ENCODE measurements around the gene CIAO1.
"Not testable (repeated sequence)": the region's sequence is repeated elsewhere in the genome, so short reads cannot be mapped to it uniquely, and the experiment has no call there.

The CIAO1 gene

DNA sequence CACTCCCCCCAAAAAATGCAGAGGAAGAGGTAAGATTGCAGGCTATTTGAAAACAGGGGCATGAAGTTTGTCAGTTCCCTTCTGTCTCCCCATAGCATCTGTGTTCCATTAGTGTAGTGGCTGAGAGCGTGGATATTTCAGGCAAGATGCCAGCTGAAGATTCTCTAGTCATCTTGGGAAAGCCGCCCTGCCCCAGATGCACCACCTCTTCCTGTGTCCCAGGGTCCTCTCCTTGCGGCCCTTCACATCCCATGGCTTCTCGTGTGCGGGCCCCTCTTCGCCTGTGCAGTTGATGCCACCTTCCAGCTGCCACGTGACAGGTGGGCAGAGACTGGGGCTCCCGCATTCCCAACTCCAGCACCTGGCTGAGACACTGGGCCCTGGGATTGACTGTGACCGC is 16.4 kb upstream of the CIAO1 start:
- no peak for DNase-seq (ENCODE audit: low read depth in 2 of 2)

DNA sequence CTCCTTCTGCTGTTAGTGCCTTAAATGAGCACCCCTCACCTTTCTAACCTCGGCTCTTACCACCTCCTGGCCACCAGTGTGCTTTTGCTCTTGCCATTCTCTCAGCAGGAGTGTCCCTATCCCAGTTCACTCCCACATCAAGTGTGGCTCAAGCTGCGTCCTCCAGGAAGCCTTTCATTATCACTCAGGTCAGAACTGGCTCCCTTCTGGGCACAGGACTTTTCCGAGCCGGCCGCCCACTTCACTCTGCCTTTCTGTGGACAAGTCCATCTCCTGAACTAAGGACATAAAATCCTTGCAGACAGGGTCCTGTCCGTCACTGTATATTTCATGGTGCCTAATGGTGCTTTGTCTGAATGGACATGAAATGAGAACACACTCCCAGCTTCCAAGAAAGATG is 15.8 kb upstream of the CIAO1 start:
- DNase-seq (ENCODE audit: low read depth in 2 of 2), result no peak

DNA sequence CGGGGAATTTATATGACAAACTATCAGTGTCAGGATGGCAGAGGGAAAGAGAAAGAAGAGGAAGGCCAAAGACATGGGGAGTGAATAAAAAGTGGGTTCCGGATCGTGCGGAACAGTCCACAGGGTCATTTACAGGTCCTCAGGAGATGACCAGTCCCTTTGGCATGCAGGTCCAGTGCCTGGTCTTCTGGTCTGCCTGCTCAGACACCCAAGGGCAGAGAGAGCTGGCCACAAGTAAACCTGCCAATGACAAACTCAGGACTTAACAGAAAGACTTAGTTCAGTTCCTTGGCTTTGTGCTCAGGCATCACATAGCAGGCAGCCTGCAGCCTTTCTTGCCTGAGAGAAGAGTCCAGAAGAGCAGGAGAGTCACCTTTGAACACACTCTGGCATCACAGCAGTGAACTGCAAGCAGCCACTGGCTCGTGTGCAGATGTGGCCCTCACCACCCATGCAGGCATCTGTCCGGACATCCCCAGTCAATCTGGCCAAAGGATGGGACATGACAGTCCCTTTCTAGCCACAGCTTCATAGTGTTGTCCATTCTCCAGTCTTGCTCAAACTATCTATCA is 14.2 kb upstream of the CIAO1 start:
- DNase-seq (ENCODE audit: low read depth in 2 of 2), result no peak

DNA sequence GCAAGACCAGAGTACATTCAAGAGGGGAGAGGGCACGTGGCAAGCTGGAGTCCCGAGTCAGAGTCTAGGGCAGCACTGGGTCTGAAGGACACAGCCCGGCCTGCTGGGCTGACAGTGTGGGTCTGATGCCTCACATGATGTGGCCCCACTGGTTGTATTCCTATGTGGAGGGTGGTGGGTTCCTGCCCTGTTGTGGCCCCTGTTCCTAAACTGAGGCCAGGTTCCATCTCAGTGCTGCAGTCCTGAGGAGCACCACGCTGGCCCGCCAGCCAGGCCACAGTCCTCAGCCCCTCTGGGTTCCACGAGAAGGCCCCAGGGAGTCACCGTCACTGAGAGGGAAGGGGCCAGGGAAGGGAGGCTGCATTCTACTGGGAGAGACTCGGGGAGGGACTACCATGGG is 13.5 kb upstream of the CIAO1 start:
- DNase-seq (ENCODE audit: low read depth in 2 of 2), result no peak

DNA sequence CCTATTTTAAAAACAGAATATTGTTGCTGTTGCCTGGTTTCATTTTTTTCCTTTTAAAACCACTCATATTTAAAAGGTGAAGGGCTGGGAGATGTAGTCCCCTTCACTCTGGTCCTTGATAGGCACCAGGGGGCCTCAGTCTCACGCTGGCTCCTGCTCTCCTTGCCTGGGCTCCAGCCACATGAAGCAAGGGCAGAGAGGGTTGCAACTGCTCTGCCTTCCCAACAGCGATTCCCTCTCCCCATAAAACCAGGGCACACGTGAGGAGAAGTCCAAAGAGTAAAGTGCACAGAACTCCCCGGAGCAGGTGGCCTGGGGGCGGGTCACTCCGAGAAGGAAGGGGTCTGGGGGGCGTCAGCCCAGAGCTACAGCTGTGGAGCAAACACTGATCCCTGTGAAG is 13.0 kb upstream of the CIAO1 start:
- no peak for DNase-seq (ENCODE audit: low read depth in 2 of 2)

DNA sequence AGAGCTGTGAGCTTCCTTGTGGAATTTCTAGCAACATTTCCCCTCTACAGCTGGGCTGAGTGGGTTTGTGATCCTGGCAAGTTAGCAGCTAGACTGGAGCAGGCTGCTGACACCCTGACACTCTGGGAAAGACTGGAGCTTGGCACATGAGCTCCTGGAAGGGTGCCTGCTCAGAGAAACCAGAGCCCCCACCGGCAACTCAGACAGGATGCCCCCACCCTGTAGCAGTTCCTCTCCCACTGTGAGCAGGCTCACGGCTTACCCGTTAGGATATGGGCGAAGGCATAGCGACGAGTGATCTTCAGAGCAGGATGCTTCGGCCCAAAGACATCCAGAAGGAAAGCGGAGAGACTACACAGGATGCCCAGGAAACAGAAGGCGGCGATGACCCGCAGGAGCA is 11.5 kb upstream of the CIAO1 start:
- DNase-seq (ENCODE audit: low read depth in 2 of 2), result no peak

DNA sequence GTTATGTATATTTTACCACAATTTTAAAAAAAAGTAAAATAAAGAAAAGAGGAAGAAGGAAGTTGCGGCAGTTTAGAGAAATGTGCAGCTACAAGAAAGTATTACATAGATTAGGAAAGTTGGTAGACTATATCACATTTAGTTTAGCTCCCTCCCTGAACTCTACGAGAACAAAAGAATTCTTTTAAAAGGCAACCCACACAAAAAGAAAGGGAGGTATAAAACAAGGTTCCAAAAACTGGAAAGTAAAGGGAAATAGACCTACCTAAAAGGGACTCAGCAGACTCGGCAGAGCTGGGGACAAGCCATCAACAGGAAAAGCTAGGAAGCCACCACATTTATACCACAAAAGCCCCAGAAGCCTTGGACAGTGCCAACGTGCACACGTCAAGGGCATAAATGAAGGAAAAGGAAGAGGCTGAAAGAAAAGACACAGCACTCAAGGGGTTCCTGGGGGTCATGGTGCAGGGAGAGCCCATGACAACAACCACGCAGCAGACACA is 9.4 kb upstream of the CIAO1 start:
- no peak for DNase-seq (ENCODE audit: low read depth in 2 of 2)

DNA sequence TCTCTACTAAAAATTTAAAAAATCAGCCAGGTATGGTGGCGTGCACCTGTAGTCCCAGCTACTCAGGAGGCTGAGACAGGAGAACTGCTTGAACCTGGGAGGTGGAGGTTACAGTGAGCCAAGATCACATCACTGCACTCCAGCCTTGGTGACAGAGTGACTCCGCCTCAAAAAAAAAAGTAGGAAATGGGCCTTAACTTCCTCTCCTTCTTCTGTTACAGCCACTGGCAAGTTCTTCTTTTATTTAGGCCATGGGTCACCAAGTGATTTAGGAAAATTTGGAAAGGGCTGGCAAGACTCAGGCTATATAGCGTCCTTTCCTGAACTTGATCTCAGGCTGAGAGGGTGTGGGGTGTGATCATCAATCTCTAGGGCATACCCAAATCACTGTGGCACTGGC is 8.3 kb upstream of the CIAO1 start:
- DNase-seq (ENCODE audit: low read depth in 2 of 2), result not testable (repeated sequence)

DNA sequence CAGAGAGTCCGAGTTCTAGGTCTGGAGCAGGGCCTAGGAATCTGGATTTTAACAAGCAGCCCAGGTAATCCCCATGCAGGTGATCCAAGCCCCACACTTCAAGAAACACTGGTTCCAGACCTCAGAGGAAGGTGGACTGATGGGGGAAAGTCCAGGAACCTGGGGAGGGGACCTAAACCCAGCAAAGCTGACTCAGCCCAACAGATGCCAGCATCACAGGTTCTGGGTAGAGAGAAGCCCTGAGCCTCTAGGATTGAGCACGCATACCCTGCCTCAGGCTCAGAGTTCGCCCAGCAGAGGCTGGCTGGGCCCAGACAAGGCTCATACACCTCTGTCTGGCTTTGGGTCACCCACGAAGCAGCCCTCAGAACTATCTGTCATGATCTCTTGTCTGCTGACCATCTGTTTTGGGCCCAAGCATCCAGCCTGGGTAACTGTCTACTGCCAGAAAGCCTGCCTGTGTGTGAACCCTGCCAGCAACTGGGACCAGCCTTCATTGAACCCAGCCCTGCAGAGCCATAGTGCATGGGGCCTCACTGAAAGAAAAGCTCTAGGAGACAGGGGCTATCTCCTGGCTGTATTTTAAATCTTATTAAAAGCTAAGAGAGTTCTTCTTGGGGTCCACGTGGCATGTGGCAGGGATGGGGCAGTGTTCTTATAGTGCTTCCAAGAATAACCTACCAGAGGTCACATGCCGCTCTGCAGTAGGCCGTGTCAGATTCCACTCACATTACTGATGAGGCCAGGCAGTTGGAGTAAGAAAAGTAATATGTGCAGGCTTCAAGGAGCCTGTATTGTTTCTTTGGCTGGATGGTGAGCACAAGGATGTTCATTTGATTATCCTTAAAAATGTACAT is 7.6 kb upstream of the CIAO1 start:
- no peak for DNase-seq (ENCODE audit: low read depth in 2 of 2)

DNA sequence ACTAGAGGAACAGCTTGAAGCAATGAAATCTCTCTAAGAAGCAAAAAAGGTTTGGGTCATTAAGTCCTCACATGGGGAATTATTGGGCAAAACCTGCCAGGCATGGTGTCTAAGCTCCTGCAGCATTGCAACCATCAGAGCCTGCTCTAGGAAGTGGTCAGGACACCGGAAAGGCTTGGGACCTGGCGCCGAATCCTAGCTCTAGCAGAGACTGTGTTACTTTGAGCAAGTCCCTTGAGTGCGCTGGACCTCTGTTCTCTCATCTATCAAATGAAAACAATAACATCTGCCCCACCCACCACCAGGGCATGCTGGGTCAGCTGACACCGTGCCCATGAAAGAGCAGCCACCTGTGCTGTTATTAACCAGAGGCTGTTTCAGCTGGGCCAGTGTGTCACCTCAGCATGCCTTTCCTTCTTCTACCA is 6.5 kb upstream of the CIAO1 start:
- no peak for DNase-seq (ENCODE audit: low read depth in 2 of 2)

DNA sequence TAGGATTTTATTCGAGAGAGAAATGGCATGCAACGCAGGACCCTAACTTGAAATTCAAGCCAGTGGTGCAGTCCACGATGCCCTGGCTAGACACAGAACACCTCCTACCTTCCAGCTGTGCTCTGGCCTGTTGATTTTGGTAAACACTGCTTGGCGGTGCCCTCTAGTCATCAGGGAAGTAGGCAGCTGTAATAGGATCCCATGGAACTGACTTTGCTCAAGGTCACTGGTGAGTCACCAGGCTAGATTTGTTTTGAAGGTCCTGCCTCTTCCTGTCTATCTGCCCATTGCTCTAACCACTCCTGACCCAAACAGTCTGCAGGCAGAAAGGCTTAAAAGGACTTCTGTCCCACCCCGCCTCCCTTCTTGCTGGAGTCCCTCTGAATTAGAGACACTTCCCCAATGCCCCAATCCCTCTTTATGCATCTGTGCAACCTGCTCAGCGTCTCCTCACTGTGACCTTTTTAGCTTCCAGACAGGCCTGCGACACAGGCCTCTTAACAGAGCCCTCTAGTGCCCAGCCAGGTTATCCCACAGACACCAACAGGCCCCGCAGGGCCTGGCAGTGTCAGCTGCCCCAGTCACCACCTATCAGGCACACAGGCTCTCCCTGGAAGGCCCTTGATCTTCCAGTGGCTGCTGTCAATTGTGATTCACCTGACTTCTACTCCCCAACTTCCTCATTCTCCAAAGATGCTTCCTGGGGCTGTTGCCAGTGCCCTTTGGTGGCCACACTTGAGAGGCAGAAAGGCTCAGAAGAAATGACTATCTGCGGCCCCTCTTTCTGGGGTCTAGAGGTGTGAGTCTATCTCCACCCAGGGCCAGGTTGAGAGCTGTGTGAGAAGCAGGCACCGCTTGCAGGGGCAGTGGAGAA is 5.4 kb upstream of the CIAO1 start:
- no peak for DNase-seq (ENCODE audit: low read depth in 2 of 2)

DNA sequence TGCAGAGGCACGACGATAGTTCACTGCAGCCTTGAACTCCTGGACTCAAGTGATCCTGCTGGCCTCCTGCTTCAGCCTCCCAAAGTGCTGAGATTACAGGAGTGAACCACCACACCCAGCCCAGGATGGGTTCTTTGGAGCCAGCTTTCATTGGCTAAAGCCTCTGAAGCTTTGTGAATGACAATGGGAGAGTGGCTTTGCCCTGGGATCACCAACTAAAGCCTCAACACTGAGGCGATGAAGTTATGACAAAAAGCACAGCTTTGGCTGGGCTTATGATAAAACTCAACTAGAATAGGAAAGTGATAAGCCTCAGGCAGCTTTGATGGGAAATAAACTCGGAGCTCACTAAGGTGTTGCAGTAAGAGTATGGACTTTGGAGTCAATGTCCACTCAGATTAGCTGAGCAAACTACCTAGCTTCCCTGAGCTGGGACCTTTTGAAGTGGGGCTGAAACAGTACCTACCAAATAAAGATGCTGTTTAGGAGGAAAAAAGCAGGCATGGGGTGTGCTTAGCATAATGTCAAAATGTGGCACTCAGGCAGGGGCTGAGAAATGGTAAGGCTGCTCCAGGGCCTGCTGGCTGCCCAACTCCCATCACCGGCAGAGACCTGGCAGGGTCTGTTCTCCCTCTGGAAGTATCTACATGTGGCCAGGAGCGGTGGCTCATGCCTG is 4.6 kb upstream of the CIAO1 start:
- DNase-seq (ENCODE audit: low read depth in 2 of 2), result no peak

DNA sequence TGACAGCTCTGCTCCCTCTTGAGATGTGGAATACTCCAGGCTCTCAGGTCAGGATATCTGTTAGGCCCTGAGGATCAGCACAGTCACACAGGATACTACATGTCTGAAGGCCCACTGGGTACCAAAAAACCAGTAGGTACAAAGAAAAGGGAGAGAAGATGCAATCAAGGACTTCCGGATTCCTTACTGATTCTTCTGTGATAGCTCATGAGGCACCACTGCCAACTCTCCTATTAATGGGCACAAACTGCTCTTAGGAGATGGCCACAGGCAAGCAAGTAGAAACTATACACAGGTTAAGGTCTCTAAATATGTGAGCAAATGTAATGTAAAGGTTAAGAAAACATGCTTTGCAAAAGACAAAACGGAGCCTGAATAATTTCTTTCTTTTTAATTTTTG is 3.7 kb upstream of the CIAO1 start:
- no peak for DNase-seq (ENCODE audit: low read depth in 2 of 2)

DNA sequence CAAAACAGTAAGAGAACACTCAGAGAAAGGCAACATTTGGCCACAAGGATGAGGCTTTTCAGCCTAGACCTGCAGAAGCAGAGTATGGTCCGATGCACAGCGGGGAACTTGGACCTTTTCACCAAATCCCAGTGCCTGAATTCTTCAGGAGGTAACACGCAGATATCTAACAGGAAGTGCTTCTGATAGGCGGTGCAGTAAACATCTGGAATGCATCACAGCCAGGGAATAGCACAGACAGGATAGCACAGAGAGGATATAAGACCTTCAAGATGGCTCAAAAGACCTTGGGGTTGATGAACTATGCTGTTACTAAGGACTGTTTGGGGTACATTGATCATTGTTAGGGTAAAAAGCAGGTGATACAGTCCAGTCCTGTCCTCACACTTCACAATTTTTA is 1.9 kb upstream of the CIAO1 start:
- no peak for DNase-seq (ENCODE audit: low read depth in 2 of 2)

DNA sequence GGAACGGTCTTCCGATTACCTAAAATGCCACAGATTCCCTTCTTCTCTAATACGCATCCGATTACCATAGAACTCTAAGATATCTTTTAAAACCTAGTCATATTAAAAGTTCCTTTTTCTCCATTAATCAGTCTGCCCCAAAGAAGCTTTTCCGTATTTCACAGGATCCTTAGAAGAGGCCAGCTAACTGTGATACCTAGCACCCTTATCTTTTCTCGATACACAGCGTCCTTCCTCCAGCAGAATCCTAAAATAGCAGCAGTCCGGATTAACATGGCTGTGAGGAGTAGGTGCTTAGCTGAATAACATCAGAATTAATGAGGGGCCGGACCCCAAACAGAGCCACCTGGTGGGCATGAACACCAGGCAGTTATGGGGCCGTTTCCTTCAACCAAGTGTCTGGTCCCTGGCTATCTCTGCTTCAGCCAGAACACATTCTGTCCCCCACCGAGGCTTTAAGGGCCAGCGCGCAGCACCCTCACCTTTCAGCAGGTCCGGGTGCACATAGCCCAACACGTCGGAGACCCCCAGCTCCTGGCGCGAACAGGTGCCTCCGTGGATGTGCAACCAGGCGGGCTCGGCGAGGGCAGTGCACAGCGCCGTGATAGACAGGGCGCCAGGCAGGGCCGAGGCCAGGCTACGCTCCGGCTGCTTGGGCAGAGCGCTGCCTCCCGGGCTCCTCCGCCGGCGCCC is 1.2 kb upstream of the CIAO1 start:
- no peak for DNase-seq (ENCODE audit: low read depth in 2 of 2)

DNA sequence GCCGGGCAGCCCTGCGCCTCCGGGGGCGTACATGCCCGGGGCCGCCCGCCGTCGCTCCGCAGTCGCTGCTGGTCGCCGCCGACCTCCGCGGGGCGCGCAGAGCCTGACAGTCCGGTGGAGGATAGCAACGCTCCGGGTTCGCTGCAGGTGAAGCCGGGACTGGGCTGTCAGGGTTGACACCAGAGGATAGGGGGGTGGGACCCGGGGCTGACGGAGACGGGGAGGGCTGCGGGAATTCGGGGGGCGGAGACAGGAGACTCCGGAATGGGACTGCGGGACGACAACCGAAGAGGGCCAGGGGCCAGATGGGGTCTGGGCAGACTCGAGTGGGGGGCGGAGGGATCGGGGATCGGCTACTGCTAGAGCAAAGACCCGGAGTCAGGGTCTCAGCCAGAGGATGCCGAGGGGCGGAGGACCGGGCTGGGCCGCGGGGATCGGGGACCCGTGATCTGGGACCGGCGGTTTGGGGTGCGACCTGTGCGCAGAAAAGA is 631 bp upstream of the CIAO1 start:
- no peak for DNase-seq (ENCODE audit: low read depth in 2 of 2)

DNA sequence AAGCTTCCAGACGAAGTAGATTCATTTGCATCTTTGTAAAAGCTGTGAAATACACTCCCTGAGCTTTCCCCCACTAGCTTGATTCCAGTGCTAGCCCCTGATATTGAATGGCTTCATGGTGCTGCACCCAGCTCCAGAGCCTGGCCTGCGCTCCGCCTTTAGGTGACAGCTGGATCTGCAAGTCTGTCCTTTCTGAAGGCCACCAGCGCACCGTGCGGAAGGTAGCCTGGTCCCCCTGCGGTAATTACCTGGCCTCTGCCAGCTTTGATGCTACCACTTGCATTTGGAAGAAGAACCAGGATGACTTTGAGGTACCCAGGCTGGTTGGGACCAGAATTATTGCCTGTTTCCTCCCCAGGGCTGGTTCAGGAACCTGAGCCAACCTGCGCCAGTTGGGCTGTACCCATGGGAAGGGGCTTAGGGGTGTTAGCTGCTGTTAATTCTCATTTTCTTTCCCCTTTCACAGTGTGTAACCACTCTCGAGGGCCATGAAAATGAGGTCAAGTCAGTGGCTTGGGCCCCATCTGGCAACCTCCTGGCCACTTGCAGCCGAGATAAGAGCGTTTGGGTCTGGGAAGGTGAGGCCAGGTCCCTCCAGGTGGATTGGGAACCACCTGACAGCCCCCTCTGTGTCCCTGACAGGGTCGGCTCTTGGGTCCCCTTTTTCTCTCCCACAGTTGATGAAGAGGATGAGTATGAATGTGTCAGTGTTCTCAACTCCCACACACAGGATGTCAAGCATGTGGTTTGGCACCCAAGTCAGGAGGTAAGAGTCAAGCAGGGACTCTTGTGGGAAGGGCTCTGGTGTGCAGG is 1.3 kb downstream of the CIAO1 start:
- DNase-seq (ENCODE audit: low read depth in 2 of 2), result peak in 1 of 2 donors; percentile 31

DNA sequence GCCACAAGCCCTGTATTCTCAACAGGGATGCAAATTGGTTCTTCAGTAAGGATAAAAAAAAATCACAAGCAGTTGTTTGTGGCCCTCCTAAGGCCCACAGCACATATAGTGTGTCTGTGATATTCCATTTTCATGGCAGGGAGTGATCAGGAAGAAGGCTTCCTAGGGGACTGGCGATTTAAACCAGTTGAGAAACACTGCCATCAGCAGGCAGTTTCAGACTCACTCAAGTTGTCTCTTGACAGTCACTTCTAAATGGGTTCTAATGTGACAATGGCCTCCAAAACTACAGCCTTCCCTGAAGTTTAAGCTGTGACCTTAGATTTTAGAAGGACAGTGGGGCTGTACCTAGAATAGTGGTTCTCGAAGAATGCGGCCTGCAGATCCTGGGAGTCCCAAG is 6.0 kb downstream of the CIAO1 start:
- no peak for DNase-seq (ENCODE audit: low read depth in 2 of 2)

DNA sequence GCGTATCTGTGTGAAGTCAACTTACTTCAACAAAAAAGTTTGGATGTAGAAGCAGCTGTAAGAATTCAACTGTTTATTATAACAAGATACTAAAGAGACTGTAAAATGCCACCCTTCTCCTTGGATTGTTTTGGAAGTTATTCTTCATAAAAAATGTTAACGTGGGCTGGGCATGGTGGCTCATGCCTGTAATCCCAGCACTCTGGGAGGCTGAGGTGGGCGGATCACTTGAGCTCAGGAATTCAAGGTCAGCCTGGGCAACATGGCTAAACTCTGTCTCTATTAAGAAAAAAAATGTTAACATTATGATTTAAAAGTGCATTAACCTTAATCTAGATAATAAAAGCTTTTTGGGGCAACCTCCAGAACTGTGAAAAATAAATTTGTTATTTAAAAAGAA is 7.7 kb downstream of the CIAO1 start:
- no peak for DNase-seq (ENCODE audit: low read depth in 2 of 2)

DNA sequence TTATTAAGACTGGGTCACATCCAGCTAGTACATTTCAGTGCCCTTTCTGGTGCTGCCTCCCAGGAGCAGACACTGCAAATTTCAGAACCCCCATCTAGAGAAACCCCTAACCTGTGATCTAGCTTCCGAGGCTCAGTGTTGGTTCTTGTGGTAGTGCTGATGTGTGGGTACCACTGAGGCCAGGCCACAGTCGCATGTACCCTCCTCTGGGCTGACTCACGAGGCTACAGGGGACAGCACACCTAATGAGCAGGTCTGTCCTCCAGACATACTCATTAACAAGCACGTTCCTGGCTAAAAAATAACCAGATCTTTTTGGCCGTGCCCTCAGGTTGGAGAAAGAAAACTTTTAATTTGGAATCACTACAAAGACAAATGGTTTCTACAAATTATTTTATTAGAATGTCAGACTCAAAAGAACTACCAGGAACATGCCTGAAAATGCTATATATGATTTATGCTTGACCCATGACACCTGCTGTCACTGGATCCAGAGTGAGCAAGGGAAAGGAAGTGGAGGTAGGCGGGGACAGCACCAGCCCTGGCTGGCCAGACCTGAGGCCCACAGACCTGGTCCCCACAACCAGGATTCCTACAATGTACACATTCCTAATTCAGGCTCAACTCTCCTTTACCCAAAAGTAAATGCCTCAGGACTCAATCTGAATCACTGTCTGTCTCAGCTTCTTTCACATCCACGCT is 8.5 kb downstream of the CIAO1 start:
- DNase-seq (ENCODE audit: low read depth in 2 of 2), result no peak

All from activated CD4-positive, alpha-beta T cell treated with anti-CD3 and anti-CD28 coated beads for 24 hours (primary cell).